Type B pancreatic cell (in vitro differentiated cells): ENCODE results near the gene ZNF414. TPM values are rescaled to one million over a fixed set of nuclear protein-coding genes. Genes with fewer than 3 reads are reported as not detected.
"Not testable (repeated sequence)": the region's sequence is repeated elsewhere in the genome, so short reads cannot be mapped to it uniquely, and the experiment has no call there.

Experiments
- DNase-seq: peaks from one replicate; pipeline ENCODE4 v3.0.0; 2021; ENCODE audit warnings: mixed read lengths; ENCODE audit not compliant: unreplicated experiment; ENCODE audit errors: extremely low spot score
- H3K27ac Mint-ChIP-seq: 2 replicates; pipeline ENCODE4 v1.8.0; 2021; ENCODE audit warnings: mild to moderate bottlenecking, mixed read lengths
- H3K27me3 Mint-ChIP-seq: 2 replicates; pipeline ENCODE4 v1.8.0; 2021; ENCODE audit warnings: mixed read lengths
- H3K36me3 Mint-ChIP-seq: 2 replicates; pipeline ENCODE4 v1.8.0; 2021; ENCODE audit warnings: mixed read lengths
- H3K4me1 Mint-ChIP-seq: one replicate; pipeline ENCODE4 v1.8.0; 2021; ENCODE audit warnings: mixed read lengths; ENCODE audit not compliant: unreplicated experiment
- H3K4me3 Mint-ChIP-seq: 2 replicates; pipeline ENCODE4 v1.8.0; 2021; ENCODE audit warnings: mild to moderate bottlenecking, mixed read lengths
- H3K9me3 Mint-ChIP-seq: 2 replicates; pipeline ENCODE4 v1.8.0; 2021; ENCODE audit warnings: mixed read lengths
- CTCF ChIP-seq: fragments of 200-600 bp; sonication (generic); conservative IDR thresholded peaks from 2 replicates; pipeline ENCODE4 v1.5.0; 2021; ENCODE audit warnings: antibody characterized with exemption, mild to moderate bottlenecking
- total RNA-seq: library from RNA; stranded (reverse); gene quantifications from 2 replicates; pipeline ENCODE4 v1.2.1, GENCODE V29; 2021; ENCODE audit warnings: low replicate concordance

ZNF414 gene
- total RNA-seq, 1 donor from 2014 or later, result 25.4 TPM

- H3K27ac Mint-ChIP-seq, result peak overlapping the region; percentile 73
- no peak for TF ChIP-seq CTCF
- H3K9me3 Mint-ChIP-seq, result no peaks in the 10 kb centered on the region
- DNase-seq, result no peak
- peaks cover 13% of the 10 kb centered on the region for H3K4me1 Mint-ChIP-seq
- peaks cover 5% of the 10 kb centered on the region for H3K27me3 Mint-ChIP-seq
- H3K36me3 Mint-ChIP-seq, result peaks cover 3% of the 10 kb centered on the region
- peak overlapping the region; percentile 94 for H3K4me3 Mint-ChIP-seq
Observed at GRCh38 chr19:8515317-8515716, 1.4 kb upstream of the ZNF414 start.

DNA sequence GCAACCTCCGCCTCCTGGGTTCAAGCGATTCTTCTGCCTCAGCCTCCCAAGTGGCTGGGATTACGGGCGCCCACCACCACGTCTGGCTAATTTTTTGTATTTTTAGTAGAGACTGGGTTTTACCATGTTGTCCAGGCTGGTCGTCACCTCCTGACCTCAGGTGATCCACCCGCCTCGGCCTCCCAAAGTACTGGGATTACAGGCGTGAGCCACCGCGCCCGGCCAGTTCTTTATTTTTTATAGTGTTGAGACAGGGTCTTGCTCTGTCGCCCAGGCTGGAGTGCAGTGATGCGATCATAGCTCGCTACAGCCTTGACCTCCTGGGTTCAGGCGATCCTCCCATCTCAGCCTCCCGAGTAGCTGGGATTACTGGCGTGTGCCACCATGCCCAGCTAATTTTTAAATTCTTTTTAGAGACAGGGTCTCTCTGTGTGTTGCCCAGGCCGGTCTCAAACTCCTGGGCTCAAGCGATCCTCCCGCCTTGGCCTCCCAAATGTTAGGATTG lies 590 bp upstream of the ZNF414 start:
- H3K4me1 Mint-ChIP-seq, result peaks cover 13% of the 10 kb centered on the region
- not testable (repeated sequence) for DNase-seq, H3K36me3 Mint-ChIP-seq, H3K9me3 Mint-ChIP-seq, H3K27me3 Mint-ChIP-seq
- peak overlapping the region; percentile 98 for H3K27ac Mint-ChIP-seq
- peak overlapping the region; percentile 94 for H3K4me3 Mint-ChIP-seq

DNA sequence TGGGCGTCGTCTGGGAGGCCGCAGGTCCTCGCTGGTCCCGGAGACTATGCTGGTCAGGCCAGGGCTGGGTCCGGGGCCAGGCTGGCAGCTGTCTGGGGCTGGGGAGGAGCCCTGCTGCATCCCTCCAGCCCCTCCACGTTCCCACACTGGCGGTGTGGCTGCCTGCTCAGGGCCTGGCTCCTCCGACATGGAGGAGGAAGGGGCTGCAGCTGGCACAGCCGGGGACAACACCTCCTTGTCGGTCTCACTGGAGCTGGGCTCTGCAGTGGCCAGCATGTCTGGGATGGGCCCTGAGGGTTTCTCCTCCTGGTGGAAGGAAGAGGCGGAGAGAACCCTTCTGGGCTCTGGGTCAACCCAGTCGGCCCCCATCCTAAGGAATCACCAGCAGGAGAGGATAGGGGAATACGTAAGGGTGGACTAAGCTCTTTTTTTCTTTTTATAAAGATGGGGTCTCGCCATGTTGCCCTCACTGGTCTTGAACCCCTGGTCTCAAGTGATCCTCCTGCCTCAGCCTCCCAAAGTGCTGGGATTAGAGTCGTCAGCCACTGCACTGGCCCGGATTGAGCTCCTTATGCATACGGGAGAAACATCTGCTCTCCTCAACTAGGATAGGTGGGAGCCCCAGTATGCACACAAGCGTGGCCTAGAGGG lies 806 bp downstream of the ZNF414 start:
- no peak for TF ChIP-seq CTCF
- Mint-ChIP-seq H3K9me3 (no peaks in the 10 kb centered on the region), H3K36me3 (peaks cover 3% of the 10 kb centered on the region), H3K27ac (peak overlapping the region; percentile 98), H3K4me3 (peak overlapping the region; percentile 94), H3K4me1 (peaks cover 13% of the 10 kb centered on the region), H3K27me3 (peaks cover 5% of the 10 kb centered on the region)
- DNase-seq, result no peak

DNA sequence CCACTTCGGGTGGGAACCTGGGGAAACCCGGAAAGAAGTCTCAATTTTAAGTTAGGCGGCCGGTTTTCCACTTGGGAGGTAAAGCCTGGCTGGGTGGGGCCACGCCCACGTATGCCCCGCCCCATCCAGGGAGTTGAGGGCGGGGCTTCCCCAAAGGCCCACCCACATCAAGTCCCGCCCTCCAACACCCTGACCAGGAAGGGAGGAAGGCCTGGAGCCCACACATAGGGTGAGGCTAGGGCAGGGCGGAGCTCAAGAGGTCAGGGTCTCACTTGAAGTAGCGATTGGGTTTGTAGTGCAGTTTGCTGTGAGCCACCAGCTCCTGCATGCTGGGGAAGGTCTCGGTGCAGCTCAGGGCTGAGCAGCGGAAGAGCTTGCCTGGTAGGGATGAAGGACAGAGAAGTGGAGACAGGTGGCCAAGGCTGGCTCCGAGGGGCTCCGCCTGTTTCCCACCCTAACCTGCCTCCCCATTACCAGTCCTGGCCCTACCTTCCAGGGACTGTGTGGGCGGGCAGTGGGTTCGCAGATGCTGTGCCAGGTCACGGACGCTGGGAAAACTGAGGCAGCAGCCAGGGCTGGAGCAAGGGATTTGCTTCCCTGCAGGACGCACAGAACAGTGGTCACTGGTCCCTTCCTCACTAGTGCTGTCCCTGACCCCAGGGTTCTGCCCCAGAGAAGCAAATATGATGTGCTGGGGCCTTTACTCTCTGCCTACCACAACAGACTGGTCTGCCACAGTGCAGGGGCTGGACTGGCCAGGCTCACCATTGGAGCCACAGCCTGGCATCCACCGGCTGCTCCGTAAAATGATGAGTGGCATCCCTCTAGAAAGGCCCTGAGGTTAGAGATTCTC lies 1.6 kb downstream of the ZNF414 start:
- TF ChIP-seq CTCF, result no peak
- peaks cover 9% of the 10 kb centered on the region for H3K4me1 Mint-ChIP-seq
- DNase-seq, result no peak
- peak overlapping the region; percentile 59 for H3K27ac Mint-ChIP-seq
- H3K36me3 Mint-ChIP-seq, result peaks cover 3% of the 10 kb centered on the region
- H3K9me3 Mint-ChIP-seq, result no peaks in the 10 kb centered on the region
- peaks cover under 1% of the 10 kb centered on the region for H3K27me3 Mint-ChIP-seq
- peak overlapping the region; percentile 79 for H3K4me3 Mint-ChIP-seq

DNA sequence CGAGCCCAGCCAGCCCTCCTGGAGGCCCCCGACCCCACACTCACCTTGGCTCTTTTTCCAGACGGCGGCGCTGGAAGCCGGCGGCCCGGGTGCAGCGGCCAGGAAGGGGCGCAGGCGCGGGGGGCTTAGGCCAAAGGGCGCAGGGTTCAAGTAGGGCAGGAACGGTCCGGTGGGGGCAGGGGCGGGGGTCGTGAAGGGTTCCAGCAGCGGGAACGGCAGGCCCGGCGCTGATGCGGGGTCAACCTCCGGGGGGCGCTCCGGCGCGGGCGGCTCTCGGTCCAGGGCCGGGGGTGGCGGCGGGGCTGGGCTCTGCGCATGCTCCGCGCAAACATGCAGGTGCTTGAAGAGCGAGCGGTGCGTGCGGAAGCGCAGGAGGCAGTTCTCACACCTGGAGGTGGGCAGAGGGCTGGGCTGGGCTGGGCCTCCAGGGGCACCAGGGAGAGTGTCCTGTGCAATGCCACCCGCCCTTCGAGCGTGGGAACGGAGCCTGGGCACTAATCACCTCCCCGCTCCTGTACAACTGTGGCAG lies 2.3 kb downstream of the ZNF414 start:
- H3K9me3 Mint-ChIP-seq, result no peaks in the 10 kb centered on the region
- TF ChIP-seq CTCF, result no peak
- peaks cover 9% of the 10 kb centered on the region for H3K4me1 Mint-ChIP-seq
- no peak for DNase-seq
- no peak overlapping the region for H3K4me3 Mint-ChIP-seq
- no peaks in the 10 kb centered on the region for H3K27me3 Mint-ChIP-seq
- no peak overlapping the region for H3K27ac Mint-ChIP-seq
- H3K36me3 Mint-ChIP-seq, result peaks cover 3% of the 10 kb centered on the region
